Measurements from ENCODE around the gene KRT16. TPM values are rescaled to one million over a fixed set of nuclear protein-coding genes. Genes with fewer than 3 reads are reported as not detected.

KRT16 gene
- total and polyA plus RNA-seq, 2 of the 8 experiments (the other 6 are each of a cell fraction or from before 2014, with no cell fraction given), result not detected

DNA sequence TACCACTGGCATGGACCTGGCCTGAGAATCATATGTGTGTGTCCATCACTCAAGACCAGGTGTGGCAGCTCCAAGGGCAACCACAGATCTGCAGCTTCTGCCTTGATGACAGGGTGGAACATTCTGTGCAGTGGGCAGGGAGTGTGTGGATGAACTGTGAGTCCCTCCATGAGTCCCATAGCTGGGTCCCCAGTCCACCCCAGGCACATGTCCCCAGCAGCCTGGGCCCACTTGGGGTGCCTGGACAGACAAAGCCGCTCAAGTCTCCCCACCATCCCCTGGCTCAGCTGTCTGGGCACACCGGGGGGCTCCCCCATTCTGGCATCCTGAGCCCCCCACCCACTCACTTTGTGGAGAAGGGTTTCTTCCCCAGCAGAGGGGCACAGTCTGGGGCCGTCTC lies 4.6 kb upstream of the KRT16 start:
- no peak overlapping the region for H4K5ac ChIP-seq (ENCODE audit: insufficient read length, low read depth, low read length)
- CTCF ChIA-PET (ENCODE audit: partially characterized antibody), result interaction anchor here (0.6 to 14.5 kb wide), 6 partner anchors 13 to 56 kb away, joined by 3 to 103 read pairs (median 4); no protein-coding TSS in a partner anchor

More for the DNA sequence above, 4.6 kb upstream of the KRT16 start:
- H2BK12ac ChIP-seq (ENCODE audit: low read depth, low read length), result peak overlapping the region; percentile 84; the same call in 1 of the 2 replicates
- no peaks in the 10 kb centered on the region for H3K27me3 ChIP-seq (replicated peaks in 1 of 4; ENCODE audit: control insufficient read depth in 3 of 4, extremely low read depth in 1 of 4, insufficient read depth in 3 of 4, low read length in 3 of 4)
- H4K20me1 ChIP-seq (replicated peaks in 1 of 2; ENCODE audit: control insufficient read depth in 1 of 2, insufficient read depth in 2 of 2, low read length in 2 of 2), result no peaks in the 10 kb centered on the region
- no peak overlapping the region for H2AK5ac ChIP-seq (ENCODE audit: low read depth, low read length)
- no peaks in the 10 kb centered on the region for H3K23me2 ChIP-seq (ENCODE audit: low read depth, low read length)
- no peak overlapping the region for H4K91ac ChIP-seq (replicated peaks; ENCODE audit: insufficient read length, low read length)
- no peak overlapping the region for H3K9ac ChIP-seq (replicated peaks in 1 of 4; ENCODE audit: extremely low read depth in 1 of 4, low read depth in 3 of 4, low read length in 3 of 4)
- no peak overlapping the region for H3K18ac ChIP-seq (ENCODE audit: extremely low read depth, low read length)
- H3K4me2 ChIP-seq (ENCODE audit: insufficient read depth in 1 of 2, low read depth in 2 of 2, low read length in 2 of 2), result no peak overlapping the region
- DNase-seq (ENCODE audit: low read depth in 1 of 2, low spot score in 2 of 2) (no peak), FAIRE-seq (no peak)
- 0 out of 2 replicates have a peak overlapping the region, but pooled peaks have one; percentile 72 for H2BK15ac ChIP-seq (ENCODE audit: low read length)
- no peak overlapping the region for H2BK120ac ChIP-seq (replicated peaks; ENCODE audit: low read depth, low read length)
- TF ChIP-seq ATF3 (IDR thresholded peaks at IDR 0.05; ENCODE audit: insufficient read depth, low read depth, low read length) (no peak), ZNF274 (IDR thresholded peaks at IDR 0.05; ENCODE audit: borderline replicate concordance, extremely low read depth, low read length) (no peak), KDM5A (IDR thresholded peaks at IDR 0.05; ENCODE audit: low read length) (no peak), SIX5 (IDR thresholded peaks at IDR 0.05; ENCODE audit: low read depth, low read length) (no peak), RAD21 (IDR thresholded peaks at IDR 0.05 in 1 of 2, conservative IDR thresholded peaks at IDR 0.05 in 1 of 2; ENCODE audit: low read depth in 2 of 2, low read length in 2 of 2) (no peak), CEBPB (IDR thresholded peaks at IDR 0.05; ENCODE audit: low read depth, low read length) (no peak), FOSL1 (IDR thresholded peaks at IDR 0.05; ENCODE audit: insufficient read depth, low read depth, low read length) (no peak), NANOG (IDR thresholded peaks at IDR 0.05; ENCODE audit: insufficient read depth, low read depth, low read length, poor library complexity, severe bottlenecking) (no peak), TEAD4 (IDR thresholded peaks at IDR 0.05; ENCODE audit: low read depth, low read length) (no peak), PHF8 (conservative IDR thresholded peaks at IDR 0.05; ENCODE audit: low read depth, low read length) (no peak), TAF7 (optimal IDR thresholded peaks at IDR 0.05; ENCODE audit: borderline replicate concordance, low read depth, low read length) (no peak), SP1 (IDR thresholded peaks at IDR 0.05; ENCODE audit: low read depth, low read length) (no peak)
- H3K4me1 ChIP-seq (replicated peaks in 1 of 4; ENCODE audit: control insufficient read depth in 3 of 4, insufficient read depth in 4 of 4, low read length in 3 of 4), result peaks cover 0 to 4% (median 2%) of the 10 kb centered on the region in 4 experiments; a peak in 3 of 7 replicates
- H3K56ac ChIP-seq (replicated peaks; ENCODE audit: insufficient read length, low read depth, low read length), result no peak overlapping the region
- 82% methylated on average over 3 of the region's 3 CpGs; no CpG with 5 or more reads in 1 of the 2 experiments for WGBS, 2 experiments (ENCODE audit: extremely low coverage in 1 of 2, insufficient coverage in 1 of 2, insufficient read length in 1 of 2, insufficient replicate concordance in 2 of 2, low coverage in 1 of 2, low lambda C conversion rate in 2 of 2, missing lambda C conversion rate in 1 of 2)
- H2AFZ ChIP-seq (ENCODE audit: low read length), result no peak overlapping the region
- no peak overlapping the region for H3K4me3 ChIP-seq (ENCODE audit: extremely low read depth in 1 of 4, insufficient read depth in 2 of 4, low read depth in 3 of 4, low read length in 4 of 4)
- no peaks in the 10 kb centered on the region for H3K9me3 ChIP-seq (ENCODE audit: insufficient read depth in 2 of 2, low read depth in 1 of 2, low read length in 1 of 2)
- H3K4ac ChIP-seq (replicated peaks; ENCODE audit: insufficient read length, low read depth, low read length), result no peak overlapping the region
- H3K23ac ChIP-seq (ENCODE audit: insufficient read length), result no peak overlapping the region
- no peak overlapping the region; the same call in 1 of the 2 replicates for H4K8ac ChIP-seq (ENCODE audit: extremely low read depth, insufficient read depth, low read length)
- H3K36me3 ChIP-seq (ENCODE audit: control insufficient read depth in 2 of 4, insufficient read depth in 4 of 4, low read length in 3 of 4), result no peaks in the 10 kb centered on the region
- H3K27ac ChIP-seq (ENCODE audit: low read depth, low read length), result no peak overlapping the region
- POLR2A ChIA-PET (ENCODE audit: partially characterized antibody), result no interaction called here
- no peaks in the 10 kb centered on the region for H3K79me1 ChIP-seq (ENCODE audit: low read depth, low read length)
- no peak overlapping the region for H2BK20ac ChIP-seq (ENCODE audit: low read length)
- H3K14ac ChIP-seq (ENCODE audit: insufficient read length), result no peak overlapping the region
- no peaks in the 10 kb centered on the region for H3K79me2 ChIP-seq (ENCODE audit: control insufficient read depth in 1 of 2, insufficient read depth in 2 of 2, low read length in 2 of 2)
- peak overlapping the region; percentile 63; the same call in 1 of the 2 replicates for H2BK5ac ChIP-seq (ENCODE audit: low read depth, low read length)

Data from H1 (cell line).